GM19328 (cell line): Measurements from ENCODE around the gene SPATA9.
A peak's percentile ranks its signal among the peaks of the same experiment; 100 is the strongest.

ENCODE experiments used
- ATAC-seq: cut with Tn5 transposase; IDR thresholded peaks from one replicate; pipeline ENCODE4 v1.9.1; 2021; ENCODE audit warnings: mild to moderate bottlenecking, moderate library complexity; ENCODE audit not compliant: unreplicated experiment

SPATA9 gene

DNA sequence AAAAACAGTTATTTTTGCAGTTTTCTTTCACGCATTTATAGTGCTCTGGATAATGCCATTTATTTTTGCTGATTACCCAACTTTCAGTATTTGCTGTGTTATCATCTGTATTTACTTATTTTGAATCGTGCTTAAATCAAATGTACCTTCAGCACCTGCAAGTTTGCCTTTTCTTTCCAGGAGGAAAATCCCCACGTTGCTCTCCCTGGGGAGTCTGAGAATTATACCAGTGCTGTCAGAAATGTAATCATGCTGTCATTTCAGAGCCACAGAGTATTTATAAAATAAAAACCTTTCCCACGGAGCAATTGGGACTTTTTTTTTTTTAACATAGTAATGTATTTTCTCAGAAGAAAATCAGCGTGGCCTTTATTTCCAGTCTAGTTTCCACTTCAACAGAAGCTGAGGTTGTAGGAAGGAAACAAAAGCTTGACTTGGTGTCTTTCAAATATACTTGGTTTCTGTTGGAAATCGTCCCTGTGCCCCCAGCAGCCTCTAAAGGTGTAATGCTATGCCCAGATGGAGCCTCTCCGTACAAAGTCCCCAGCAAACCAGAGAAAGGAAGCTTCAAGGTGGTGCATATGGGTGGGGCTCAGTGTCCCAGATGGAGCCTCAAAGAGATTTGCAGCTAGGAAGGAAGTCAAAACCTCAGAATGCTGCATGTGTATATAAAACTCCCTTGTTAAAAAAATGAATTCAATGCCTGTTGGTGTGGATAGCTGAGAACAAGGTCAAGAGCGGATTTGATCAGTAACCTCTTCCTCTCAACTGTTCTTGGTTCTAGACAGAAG lies 60.8 kb downstream of the SPATA9 start:
- no peak for ATAC-seq

DNA sequence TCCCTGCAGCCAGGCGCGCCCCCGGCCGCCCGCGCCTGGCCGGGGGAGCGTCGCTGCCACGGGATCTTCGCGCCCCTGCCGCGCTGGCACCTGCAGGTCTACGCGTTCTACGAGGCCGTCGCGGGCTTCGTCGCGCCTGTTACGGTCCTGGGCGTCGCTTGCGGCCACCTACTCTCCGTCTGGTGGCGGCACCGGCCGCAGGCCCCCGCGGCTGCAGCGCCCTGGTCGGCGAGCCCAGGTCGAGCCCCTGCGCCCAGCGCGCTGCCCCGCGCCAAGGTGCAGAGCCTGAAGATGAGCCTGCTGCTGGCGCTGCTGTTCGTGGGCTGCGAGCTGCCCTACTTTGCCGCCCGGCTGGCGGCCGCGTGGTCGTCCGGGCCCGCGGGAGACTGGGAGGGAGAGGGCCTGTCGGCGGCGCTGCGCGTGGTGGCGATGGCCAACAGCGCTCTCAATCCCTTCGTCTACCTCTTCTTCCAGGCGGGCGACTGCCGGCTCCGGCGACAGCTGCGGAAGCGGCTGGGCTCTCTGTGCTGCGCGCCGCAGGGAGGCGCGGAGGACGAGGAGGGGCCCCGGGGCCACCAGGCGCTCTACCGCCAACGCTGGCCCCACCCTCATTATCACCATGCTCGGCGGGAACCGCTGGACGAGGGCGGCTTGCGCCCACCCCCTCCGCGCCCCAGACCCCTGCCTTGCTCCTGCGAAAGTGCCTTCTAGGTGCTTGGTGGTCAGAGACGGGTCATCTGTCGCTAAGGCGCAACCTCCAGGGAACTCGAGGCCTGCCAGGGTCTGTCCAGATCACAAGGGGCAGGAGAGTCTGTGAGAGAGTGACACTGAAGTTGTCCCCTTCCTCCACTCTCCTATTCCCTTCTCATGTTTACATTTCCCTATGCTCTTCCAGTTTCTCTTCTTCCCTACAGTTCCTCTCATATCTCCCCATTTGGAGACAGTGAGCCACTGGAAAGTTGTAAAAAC lies 61.6 kb downstream of the SPATA9 start:
- ATAC-seq, result peak; percentile 41

DNA sequence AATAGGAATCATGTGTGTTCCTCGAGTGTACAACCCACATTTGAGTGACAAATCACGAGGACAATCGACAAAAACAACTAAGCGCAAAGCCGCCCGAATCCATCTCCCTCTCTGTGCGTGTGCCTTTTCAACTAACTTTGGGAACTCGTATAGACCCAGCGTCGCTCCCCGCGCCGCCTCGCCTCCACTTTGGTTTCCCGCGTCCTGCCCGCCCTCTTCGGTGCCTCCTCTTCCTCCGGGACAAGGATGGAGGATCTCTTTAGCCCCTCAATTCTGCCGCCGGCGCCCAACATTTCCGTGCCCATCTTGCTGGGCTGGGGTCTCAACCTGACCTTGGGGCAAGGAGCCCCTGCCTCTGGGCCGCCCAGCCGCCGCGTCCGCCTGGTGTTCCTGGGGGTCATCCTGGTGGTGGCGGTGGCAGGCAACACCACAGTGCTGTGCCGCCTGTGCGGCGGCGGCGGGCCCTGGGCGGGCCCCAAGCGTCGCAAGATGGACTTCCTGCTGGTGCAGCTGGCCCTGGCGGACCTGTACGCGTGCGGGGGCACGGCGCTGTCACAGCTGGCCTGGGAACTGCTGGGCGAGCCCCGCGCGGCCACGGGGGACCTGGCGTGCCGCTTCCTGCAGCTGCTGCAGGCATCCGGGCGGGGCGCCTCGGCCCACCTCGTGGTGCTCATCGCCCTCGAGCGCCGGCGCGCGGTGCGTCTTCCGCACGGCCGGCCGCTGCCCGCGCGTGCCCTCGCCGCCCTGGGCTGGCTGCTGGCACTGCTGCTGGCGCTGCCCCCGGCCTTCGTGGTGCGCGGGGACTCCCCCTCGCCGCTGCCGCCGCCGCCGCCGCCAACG lies 62.5 kb downstream of the SPATA9 start, which contains the start of gene GPR150:
TSS of gene GPR150 (plus strand) at position 58 of the 840 bp plus-strand sequence. CDS start at position 247, 189 bp downstream.
- peak; percentile 56 for ATAC-seq

DNA sequence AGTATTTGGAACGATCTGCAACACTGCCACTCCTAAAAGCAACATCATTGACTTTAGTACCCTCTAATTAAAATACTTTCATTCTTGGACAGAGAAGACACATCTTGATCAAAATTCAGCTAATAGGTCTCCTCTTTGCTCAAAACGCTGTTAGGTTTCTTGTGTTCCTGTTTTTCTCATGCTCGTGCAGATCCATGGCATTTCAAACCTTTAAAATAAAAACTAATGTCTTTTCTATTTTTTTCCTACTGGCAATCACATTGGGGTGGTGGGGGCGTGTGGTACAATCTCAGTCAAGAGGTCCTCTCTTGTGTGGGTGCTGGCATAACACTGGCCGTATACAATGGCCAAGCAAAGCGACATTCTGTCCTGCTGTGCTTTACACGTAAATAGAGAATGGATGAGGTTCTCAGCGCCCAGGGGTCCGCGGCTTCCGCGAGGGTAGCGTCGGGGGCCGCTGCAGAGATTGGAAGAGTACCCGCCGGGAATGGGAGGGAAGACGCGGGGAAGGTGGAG lies 63.2 kb downstream of the SPATA9 start:
- no peak for ATAC-seq

DNA sequence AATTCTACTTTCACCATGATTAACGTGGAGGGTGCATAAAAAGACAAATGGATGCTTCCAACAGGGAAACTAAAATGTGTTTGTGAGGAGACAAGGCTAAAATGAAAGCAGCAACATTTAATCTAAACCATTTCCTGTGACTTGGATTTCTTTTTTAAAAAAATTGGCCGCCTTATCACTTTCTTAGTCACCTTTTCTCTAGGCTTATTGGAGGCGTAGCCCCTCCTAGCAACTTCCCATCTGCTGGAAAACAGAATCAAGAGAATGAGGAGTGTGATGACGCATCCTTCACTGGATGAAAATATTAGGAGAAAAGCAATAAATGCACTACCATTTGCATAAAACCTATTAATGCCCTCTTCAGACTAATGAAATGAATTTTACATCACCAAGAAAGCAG lies 63.7 kb downstream of the SPATA9 start:
- ATAC-seq, result no peak

DNA sequence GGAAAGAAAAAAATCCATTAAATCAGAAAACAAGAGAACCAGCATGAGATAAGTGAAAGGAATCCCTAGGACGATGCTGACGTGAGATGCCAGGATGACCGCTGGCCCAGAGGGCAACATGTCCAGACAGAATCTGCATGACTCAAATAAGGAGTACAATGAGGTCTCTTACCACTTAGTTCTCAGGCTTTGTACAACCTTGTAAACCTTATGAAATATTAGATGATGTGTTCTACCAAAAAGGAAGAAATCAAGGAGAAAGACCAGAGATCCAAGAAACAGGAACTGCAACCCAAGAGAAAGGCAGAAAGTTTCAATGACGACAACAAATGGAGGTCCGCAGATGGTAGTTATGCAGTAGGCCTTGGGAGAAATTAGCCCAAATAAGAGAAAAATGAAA lies 65.7 kb downstream of the SPATA9 start:
- ATAC-seq, result no peak

DNA sequence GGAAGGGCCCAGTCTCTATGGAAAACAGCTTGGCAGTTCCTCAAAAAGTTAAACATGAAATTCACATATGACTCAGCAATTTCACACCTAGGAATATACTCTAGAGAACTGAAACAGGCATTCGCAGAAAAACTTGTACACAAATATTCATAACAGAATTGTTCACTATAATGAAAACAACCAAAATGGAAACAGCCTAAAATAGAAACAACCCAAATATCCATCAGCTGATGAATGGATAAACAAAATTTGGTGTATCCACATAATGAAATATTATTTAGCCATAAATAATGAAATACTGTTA lies 67.7 kb downstream of the SPATA9 start:
- ATAC-seq, result no peak

DNA sequence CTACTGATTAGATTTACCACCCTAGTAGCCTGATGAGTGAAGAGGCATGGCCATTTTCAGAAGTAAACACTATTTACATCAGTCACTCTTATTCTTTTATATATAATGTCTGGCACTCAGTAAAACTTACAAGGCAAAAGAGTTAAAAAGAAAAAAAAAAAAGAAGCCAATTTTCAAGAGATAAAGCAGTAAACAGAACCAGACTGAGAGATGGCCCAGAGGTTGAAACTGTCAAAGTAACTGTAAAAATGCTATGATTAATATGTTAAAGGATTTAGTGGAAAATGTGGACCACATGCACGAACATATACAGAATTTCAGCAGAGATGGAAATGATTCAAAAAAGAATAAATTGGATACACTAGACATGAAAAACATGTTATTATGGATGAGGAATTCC lies 69.3 kb downstream of the SPATA9 start:
- no peak for ATAC-seq

DNA sequence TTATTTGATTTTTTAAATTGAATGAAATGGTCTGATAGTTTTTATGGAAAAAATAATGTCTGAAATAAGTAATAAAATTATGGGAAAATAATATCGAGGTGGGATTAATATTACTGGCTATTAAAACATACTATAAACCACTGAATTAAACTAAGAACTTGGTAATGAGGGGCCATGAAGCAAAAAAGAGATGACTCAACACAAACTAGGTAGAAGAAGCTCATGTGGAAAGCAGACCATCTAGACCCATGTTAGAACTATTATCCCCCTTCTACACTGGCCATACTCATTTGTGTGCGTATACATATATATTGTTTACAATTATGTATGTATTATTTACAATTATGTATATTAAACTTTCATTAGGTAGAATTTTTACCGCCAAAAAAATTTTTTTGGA lies 71.4 kb downstream of the SPATA9 start:
- no peak for ATAC-seq

DNA sequence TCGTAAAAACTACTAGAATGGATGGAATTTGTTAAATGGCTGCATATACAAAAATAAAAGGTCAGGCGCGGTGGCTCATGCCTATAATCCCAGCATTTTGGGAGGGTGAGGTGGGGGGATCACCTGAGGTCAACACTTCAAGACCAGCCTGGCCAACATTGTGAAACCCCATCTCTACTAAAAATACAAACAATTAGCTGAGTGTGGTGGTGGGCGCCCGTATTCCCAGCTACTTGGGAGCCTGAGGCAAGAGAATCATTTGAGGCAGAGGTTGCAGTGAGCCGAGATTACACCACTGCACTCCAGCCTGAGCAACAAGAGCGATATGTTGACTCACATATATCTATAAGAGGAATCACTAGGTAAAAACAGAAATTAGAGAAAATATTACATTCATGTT lies 72.2 kb downstream of the SPATA9 start:
- no peak for ATAC-seq

DNA sequence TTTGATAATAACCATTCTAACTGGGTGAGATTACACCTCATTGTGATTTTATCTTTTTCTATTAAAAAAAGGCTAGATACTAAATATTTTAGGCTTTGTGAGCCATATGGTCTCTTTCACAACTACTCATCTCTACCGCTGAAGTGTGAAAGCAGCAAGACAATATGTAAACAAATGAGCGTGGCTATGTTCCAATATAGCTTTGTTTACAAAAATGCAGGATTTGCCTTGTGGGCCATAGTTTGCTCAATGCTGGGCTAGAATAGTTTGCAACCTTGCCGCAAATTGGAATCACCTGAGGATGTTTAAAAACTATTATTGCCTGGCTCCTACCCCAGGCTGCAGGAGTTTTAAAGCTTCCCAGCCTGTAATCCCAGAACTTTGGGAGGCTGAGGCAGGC lies 73.1 kb downstream of the SPATA9 start:
- no peak for ATAC-seq
